IMR-90 (cell line): ENCODE results near the gene MRPL44. TPM values are rescaled to one million over a fixed set of nuclear protein-coding genes. Genes with fewer than 3 reads are reported as not detected.

ENCODE experiments used
- ATAC-seq: fragments of 200-7000 bp; cut with Tn5 transposase; 2 replicates; pipeline ENCODE4 v1.9.1; 2020; ENCODE audit warnings: low read depth, mild to moderate bottlenecking, moderate library complexity
- BruUV-seq: library from RNA; stranded (reverse); fragments of 400-500 nt; replicated peaks from 2 replicates; lab custom pipeline; 2021; lab: Mats Ljungman, UMichigan
- CTCF ChIA-PET: fragments of 300-600 bp; formaldehyde crosslinking; extraction: SDS; loops from one replicate; lab custom pipeline; 2021; ENCODE audit warnings: antibody characterized with exemption; lab: Yijun Ruan, JAX
- POLR2A ChIA-PET: fragments of 300-600 bp; sonication (Branson Sonifier 250); formaldehyde crosslinking; loops from one replicate; lab custom pipeline; 2022; ENCODE audit warnings: antibody characterized with exemption; ENCODE audit not compliant: unreplicated experiment; lab: Charles Lee
- DNase-seq: peaks from one replicate; pipeline ENCODE4 v3.0.0; 2013
- H2AFZ ChIP-seq: replicated peaks from 2 replicates; pipeline ENCODE3; 2013; ENCODE audit warnings: low read length, mild to moderate bottlenecking; ENCODE audit not compliant: poor library complexity
- H2AK5ac ChIP-seq: 2 replicates; pipeline ENCODE4 v1.6.1; 2013; ENCODE audit warnings: low read depth, low read length, inconsistent platforms
- H2AK9ac ChIP-seq: replicated peaks from 2 replicates; pipeline ENCODE3; 2013; ENCODE audit warnings: mild to moderate bottlenecking, low read depth, low read length, moderate library complexity; ENCODE audit not compliant: poor library complexity
- H2BK120ac ChIP-seq: 2 replicates; pipeline ENCODE4 v1.6.1; 2013; ENCODE audit warnings: low read depth, low read length, inconsistent platforms
- H2BK15ac ChIP-seq: 3 replicates; pipeline ENCODE4 v1.6.1; 2013; ENCODE audit warnings: low read depth, low read length, inconsistent platforms
- H2BK20ac ChIP-seq: 2 replicates; pipeline ENCODE4 v1.6.1; 2013; ENCODE audit warnings: low read depth, mild to moderate bottlenecking, inconsistent platforms, low read length, moderate library complexity
- H2BK5ac ChIP-seq: 2 replicates; pipeline ENCODE4 v1.6.1; 2013; ENCODE audit warnings: mild to moderate bottlenecking, low read depth, low read length, inconsistent platforms; ENCODE audit not compliant: poor library complexity, severe bottlenecking
- H3K14ac ChIP-seq: replicated peaks from 2 replicates; pipeline ENCODE4 v1.6.1; 2013; ENCODE audit warnings: low read depth, low read length, inconsistent platforms
- H3K18ac ChIP-seq: 2 replicates; pipeline ENCODE4 v1.6.1; 2013; ENCODE audit warnings: low read depth, low read length, control low read depth
- H3K23ac ChIP-seq: 2 replicates; pipeline ENCODE4 v1.6.1; 2013; ENCODE audit warnings: low read depth, low read length, inconsistent platforms
- H3K27ac ChIP-seq: 2 replicates; pipeline ENCODE4 v1.5.1; 2013; ENCODE audit warnings: mild to moderate bottlenecking, control low read depth, low read length; ENCODE audit not compliant: insufficient read depth
- H3K27me3 ChIP-seq: 2 replicates; pipeline ENCODE4 v1.6.1; 2013; ENCODE audit warnings: low read length; ENCODE audit not compliant: control insufficient read depth, insufficient read depth
- H3K36me3 ChIP-seq: 2 replicates; pipeline ENCODE4 v1.6.1; 2013; ENCODE audit warnings: low read length, mixed read lengths; ENCODE audit not compliant: control insufficient read depth, insufficient read depth
- H3K4ac ChIP-seq: 2 replicates; pipeline ENCODE4 v1.6.1; 2013; ENCODE audit warnings: low read depth, low read length, inconsistent platforms
- H3K4me1 ChIP-seq: 2 replicates; pipeline ENCODE4 v1.6.1; 2013; ENCODE audit warnings: low read length, mixed read lengths; ENCODE audit not compliant: control insufficient read depth, insufficient read depth
- H3K4me2 ChIP-seq: 2 replicates; pipeline ENCODE4 v1.6.1; 2013; ENCODE audit warnings: low read depth, mild to moderate bottlenecking, control low read depth, low read length, moderate library complexity
- H3K4me3 ChIP-seq: 2 replicates; pipeline ENCODE4 v1.5.1; 2013; ENCODE audit warnings: low read depth, mild to moderate bottlenecking, control low read depth, low read length, moderate library complexity; ENCODE audit not compliant: insufficient read depth
- H3K56ac ChIP-seq: 2 replicates; pipeline ENCODE4 v1.6.1; 2013; ENCODE audit warnings: low read length, inconsistent platforms; ENCODE audit not compliant: insufficient read depth; ENCODE audit errors: extremely low read depth
- H3K79me1 ChIP-seq, 2 experiments: 2 replicates each; pipeline ENCODE4 v1.6.1; 2013; ENCODE audit warnings: low read length in 2 of 2, inconsistent platforms in 1 of 2, low read depth in 1 of 2
- H3K9ac ChIP-seq: 2 replicates; pipeline ENCODE4 v1.6.1; 2013; ENCODE audit warnings: low read depth, low read length, control low read depth
- H3K9me1 ChIP-seq: 2 replicates; pipeline ENCODE4 v1.6.1; 2013; ENCODE audit warnings: low read length, inconsistent platforms; ENCODE audit not compliant: insufficient read depth
- H3K9me3 ChIP-seq: 2 replicates; pipeline ENCODE4 v1.6.1; 2013; ENCODE audit warnings: low read length; ENCODE audit not compliant: control insufficient read depth, insufficient read depth
- H4K20me1 ChIP-seq: 2 replicates; pipeline ENCODE4 v1.6.1; 2013; ENCODE audit warnings: low read length, inconsistent platforms; ENCODE audit not compliant: insufficient read depth
- H4K5ac ChIP-seq: 2 replicates; pipeline ENCODE4 v1.6.1; 2013; ENCODE audit warnings: mild to moderate bottlenecking, low read depth, low read length, control low read depth
- H4K8ac ChIP-seq, 2 experiments: 2 replicates each; pipeline ENCODE4 v1.6.1; 2013; ENCODE audit warnings: low read depth in 2 of 2, low read length in 2 of 2, control low read depth in 1 of 2, inconsistent platforms in 1 of 2
- H4K91ac ChIP-seq: 2 replicates; pipeline ENCODE4 v1.6.1; 2013; ENCODE audit warnings: low read depth, low read length, inconsistent platforms; ENCODE audit not compliant: insufficient read depth
- BHLHE40 ChIP-seq: fragments of 150-350 bp; IDR thresholded peaks from 2 replicates; pipeline ENCODE4 v1.6.1; 2016; ENCODE audit warnings: mild to moderate bottlenecking, low read depth, low read length
- CEBPB ChIP-seq: IDR thresholded peaks from 2 replicates; pipeline ENCODE4 v1.6.1; 2012; ENCODE audit warnings: low read depth, low read length, improper control_type of control experiment
- CHD1 ChIP-seq: IDR thresholded peaks from 2 replicates; pipeline ENCODE4 v1.6.1; 2012; ENCODE audit warnings: low read depth, low read length, improper control_type of control experiment
- CTCF ChIP-seq: conservative IDR thresholded peaks from 2 replicates; pipeline ENCODE4 v1.5.1; 2012; ENCODE audit warnings: mild to moderate bottlenecking, low read depth, low read length, improper control_type of control experiment
- FOS ChIP-seq: fragments of 150-350 bp; IDR thresholded peaks from 2 replicates; pipeline ENCODE4 v1.6.1; 2016; ENCODE audit warnings: low read depth, low read length
- MAFK ChIP-seq: IDR thresholded peaks from 2 replicates; pipeline ENCODE4 v1.6.1; 2012; ENCODE audit warnings: low read depth, low read length, improper control_type of control experiment
- MAZ ChIP-seq: IDR thresholded peaks from 2 replicates; pipeline ENCODE4 v1.6.1; 2012; ENCODE audit warnings: low read depth, mild to moderate bottlenecking, low read length, improper control_type of control experiment, moderate library complexity, borderline replicate concordance
- MXI1 ChIP-seq: IDR thresholded peaks from 2 replicates; pipeline ENCODE4 v1.6.1; 2012; ENCODE audit warnings: low read depth, mild to moderate bottlenecking, low read length, moderate library complexity, borderline replicate concordance
- NFE2L2 ChIP-seq: fragments of 150-350 bp; IDR thresholded peaks from 2 replicates; pipeline ENCODE4 v1.6.1; 2016; ENCODE audit warnings: low read depth, mild to moderate bottlenecking, low read length
- POLR2A ChIP-seq: IDR thresholded peaks from 2 replicates; pipeline ENCODE4 v1.6.1; 2012; ENCODE audit warnings: mild to moderate bottlenecking, low read depth, low read length
- RAD21 ChIP-seq: IDR thresholded peaks from 2 replicates; pipeline ENCODE4 v1.6.1; 2012; ENCODE audit warnings: low read length, improper control_type of control experiment
- RCOR1 ChIP-seq: IDR thresholded peaks from 2 replicates; pipeline ENCODE4 v1.6.1; 2012; ENCODE audit warnings: mild to moderate bottlenecking, low read length, improper control_type of control experiment; ENCODE audit not compliant: insufficient replicate concordance
- RFX5 ChIP-seq: IDR thresholded peaks from 2 replicates; pipeline ENCODE4 v1.8.0; 2012; ENCODE audit warnings: low read depth, mild to moderate bottlenecking, low read length, moderate library complexity
- SMC3 ChIP-seq: fragments of 150-350 bp; IDR thresholded peaks from 2 replicates; pipeline ENCODE4 v1.6.1; 2016; ENCODE audit warnings: low read depth, mild to moderate bottlenecking, antibody characterized with exemption, low read length, moderate library complexity
- WGBS, 2 experiments: methylation state at CpG; one replicate each; pipeline versions ENCODE4 v1.1.5 to v1.1.7; 2013; ENCODE audit warnings: missing lambda C conversion rate in 2 of 2; ENCODE audit not compliant: insufficient read length in 1 of 2; ENCODE audit errors: extremely low coverage in 2 of 2; 5-methylcytosine and 5-hydroxymethylcytosine counted together
- dilution Hi-C: fragments of 300-500 bp; cut with HindIII; formaldehyde crosslinking; loops from one replicate; pipeline ENCODE4 v1.14.3; 2018; ENCODE audit warnings: low sequenced_read_pairs; ENCODE audit not compliant: unreplicated experiment
- in situ Hi-C: fragments of 300-500 bp; cut with MboI; formaldehyde crosslinking; loops from 3 replicates; pipeline ENCODE4 v1.14.3; 2019; ENCODE audit warnings: low sequenced_read_pairs, inconsistent platforms, mixed read lengths
- intact Hi-C: fragments of 100-400 bp; cut with micrococcal nuclease; formaldehyde crosslinking; loops from 2 replicates; pipeline ENCODE4 v1.10.0; 2022
- polyA plus RNA-seq, 3 experiments: library from polyadenylated mRNA; depleted of rRNA; stranded (reverse); fragments of >200 nt; gene quantifications; 2 replicates each; pipeline ENCODE4 v1.2.3, GENCODE V29; 2012; ENCODE audit warnings: low replicate concordance in 1 of 3
- total RNA-seq: library from RNA; depleted of rRNA; stranded (reverse); fragments of >200 nt; gene quantifications from 2 replicates; pipeline ENCODE4 v1.2.3, GENCODE V29; 2012
- TF ChIP-seq, protein P1 (sequence below): fragments of 150-350 bp; IDR thresholded peaks from 2 replicates; pipeline ENCODE4 v1.6.1; 2017; ENCODE audit warnings: mild to moderate bottlenecking, antibody characterized with exemption, low read length, low read depth
- TF ChIP-seq, protein P2 (sequence below): fragments of 150-350 bp; IDR thresholded peaks from 2 replicates; pipeline ENCODE4 v1.6.1; 2016; ENCODE audit warnings: low read depth, mild to moderate bottlenecking, low read length, moderate library complexity, borderline replicate concordance

The MRPL44 gene
- total and polyA plus RNA-seq, 2 of the 4 experiments (the other 2 are of a cell fraction) = 18.6 to 20.1 TPM

- ATAC-seq (no peak), DNase-seq (no peak)
- Histone ChIP-seq H3K27me3 (no peaks in the 10 kb centered on the region), H3K9me1 (peaks cover 5% of the 10 kb centered on the region; the same call in 1 of the 2 replicates), H2BK20ac (no peak overlapping the region), H3K9me3 (no peaks in the 10 kb centered on the region), H3K18ac (no peak overlapping the region), H3K27ac (no peak overlapping the region), H2BK120ac (no peak overlapping the region), H3K14ac (no peak overlapping the region), H3K9ac (no peak overlapping the region), H2BK15ac (no peak overlapping the region), H3K36me3 (peaks cover 18% of the 10 kb centered on the region), H3K4ac (no peak overlapping the region), H3K4me1 (no peaks in the 10 kb centered on the region), H3K23ac (no peak overlapping the region), H2AK9ac (no peak overlapping the region), H4K5ac (no peak overlapping the region), H2BK5ac (no peak overlapping the region), H2AK5ac (no peak overlapping the region), H2AFZ (no peak overlapping the region), H4K20me1 (no peaks in the 10 kb centered on the region), H3K4me2 (no peak overlapping the region), H3K4me3 (no peak overlapping the region), H4K91ac (no peak overlapping the region), H3K79me1 (no peaks in the 10 kb centered on the region), H3K56ac (no peak overlapping the region), H4K8ac (no peak overlapping the region)
- TF ChIP-seq, protein P1, sequence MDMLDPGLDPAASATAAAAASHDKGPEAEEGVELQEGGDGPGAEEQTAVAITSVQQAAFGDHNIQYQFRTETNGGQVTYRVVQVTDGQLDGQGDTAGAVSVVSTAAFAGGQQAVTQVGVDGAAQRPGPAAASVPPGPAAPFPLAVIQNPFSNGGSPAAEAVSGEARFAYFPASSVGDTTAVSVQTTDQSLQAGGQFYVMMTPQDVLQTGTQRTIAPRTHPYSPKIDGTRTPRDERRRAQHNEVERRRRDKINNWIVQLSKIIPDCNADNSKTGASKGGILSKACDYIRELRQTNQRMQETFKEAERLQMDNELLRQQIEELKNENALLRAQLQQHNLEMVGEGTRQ = no peak
- TF ChIP-seq RCOR1 (no peak), NFE2L2 (no peak), CEBPB (no peak), BHLHE40 (no peak), CHD1 (no peak), MXI1 (no peak), FOS (no peak), CTCF (no peak), RFX5 (no peak), MAZ (no peak), MAFK (no peak), SMC3 (no peak), POLR2A (no peak), RAD21 (no peak)
- TF ChIP-seq, protein P2, sequence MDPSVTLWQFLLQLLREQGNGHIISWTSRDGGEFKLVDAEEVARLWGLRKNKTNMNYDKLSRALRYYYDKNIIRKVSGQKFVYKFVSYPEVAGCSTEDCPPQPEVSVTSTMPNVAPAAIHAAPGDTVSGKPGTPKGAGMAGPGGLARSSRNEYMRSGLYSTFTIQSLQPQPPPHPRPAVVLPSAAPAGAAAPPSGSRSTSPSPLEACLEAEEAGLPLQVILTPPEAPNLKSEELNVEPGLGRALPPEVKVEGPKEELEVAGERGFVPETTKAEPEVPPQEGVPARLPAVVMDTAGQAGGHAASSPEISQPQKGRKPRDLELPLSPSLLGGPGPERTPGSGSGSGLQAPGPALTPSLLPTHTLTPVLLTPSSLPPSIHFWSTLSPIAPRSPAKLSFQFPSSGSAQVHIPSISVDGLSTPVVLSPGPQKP = no peak
- no TSS peak for BruUV-seq
- no CpG with 5 or more reads among the region's 1 CpG for WGBS, 2 experiments
- ChIA-PET POLR2A (interaction anchor here (0.6 kb wide), 1 partner anchor 347 kb away, joined by 3 read pairs; no protein-coding TSS in a partner anchor), CTCF (interaction anchor here (1.0 to 1.8 kb wide), 2 partner anchors 10 to 58 kb away, joined by 3 to 6 read pairs; no protein-coding TSS in a partner anchor)
- intact Hi-C loops (no loop called here), in situ Hi-C loops (loop anchor here (10.0 kb wide), 1 partner anchor 664 kb away; no protein-coding TSS in a partner anchor), dilution Hi-C loops (no loop called here)
These were observed 23.1 kb downstream of the MRPL44 start for GRCh38 chr2:223980397-223980735.
